UCSD-AML1 (cell line): ENCODE data around the gene THEM4.
"Not testable (repeated sequence)": the region's sequence is repeated elsewhere in the genome, so short reads cannot be mapped to it uniquely, and the experiment has no call there.

Source experiments
- DNase-seq: peaks from one replicate; lab custom pipeline; 2025; ENCODE audit not compliant: unreplicated experiment; lab: John Stamatoyannopoulos, UW

Gene THEM4

GRCh38 chr1:151860504-151861187 lies 48.7 kb downstream of the THEM4 start:
- no peak for DNase-seq

GRCh38 chr1:151859891-151860293 lies 49.4 kb downstream of the THEM4 start:
- DNase-seq: no peak

- no peak for DNase-seq
These were observed 50.2 kb downstream of the THEM4 start for GRCh38 chr1:151858886-151859665.

- no peak for DNase-seq
These were observed 51.1 kb downstream of the THEM4 start for GRCh38 chr1:151858030-151858746.

GRCh38 chr1:151855933-151856332 lies 53.4 kb downstream of the THEM4 start:
- DNase-seq: no peak

- not testable (repeated sequence) for DNase-seq
These were observed 53.8 kb downstream of the THEM4 start for GRCh38 chr1:151855516-151855915.

GRCh38 chr1:151854658-151855057 lies 54.7 kb downstream of the THEM4 start:
- DNase-seq: no peak

- DNase-seq: no peak
These were observed 55.8 kb downstream of the THEM4 start, which contains the start of gene THEM5 for GRCh38 chr1:151853411-151853943. TSS of gene THEM5 (minus strand) at chr1:151853712. CDS start at chr1:151853565, 147 bp downstream.

- no peak for DNase-seq
These were observed 56.6 kb downstream of the THEM4 start for GRCh38 chr1:151852733-151853132.

- no peak for DNase-seq
These were observed 57.4 kb downstream of the THEM4 start for GRCh38 chr1:151851886-151852285.

GRCh38 chr1:151849871-151850270 lies 59.4 kb downstream of the THEM4 start:
- DNase-seq: no peak

GRCh38 chr1:151849126-151849525 lies 60.2 kb downstream of the THEM4 start:
- no peak for DNase-seq

- DNase-seq: no peak
These were observed 61.3 kb downstream of the THEM4 start for GRCh38 chr1:151847867-151848596.

GRCh38 chr1:151846686-151847237 lies 62.5 kb downstream of the THEM4 start:
- DNase-seq: no peak

- DNase-seq: no peak
These were observed 63.2 kb downstream of the THEM4 start for GRCh38 chr1:151846062-151846568.

GRCh38 chr1:151843398-151843797 lies 65.9 kb downstream of the THEM4 start:
- no peak for DNase-seq

GRCh38 chr1:151841141-151841540 lies 68.2 kb downstream of the THEM4 start:
- no peak for DNase-seq

- DNase-seq: no peak
These were observed 68.9 kb downstream of the THEM4 start for GRCh38 chr1:151840421-151840820.

- DNase-seq: no peak
These were observed 69.6 kb downstream of the THEM4 start, which contains the start of gene C2CD4D for GRCh38 chr1:151839457-151840403. TSS of gene C2CD4D (minus strand) at chr1:151839820. CDS start at chr1:151838989, 831 bp downstream.
